ENCODE results near the gene TLE4.

Gene TLE4

DNA sequence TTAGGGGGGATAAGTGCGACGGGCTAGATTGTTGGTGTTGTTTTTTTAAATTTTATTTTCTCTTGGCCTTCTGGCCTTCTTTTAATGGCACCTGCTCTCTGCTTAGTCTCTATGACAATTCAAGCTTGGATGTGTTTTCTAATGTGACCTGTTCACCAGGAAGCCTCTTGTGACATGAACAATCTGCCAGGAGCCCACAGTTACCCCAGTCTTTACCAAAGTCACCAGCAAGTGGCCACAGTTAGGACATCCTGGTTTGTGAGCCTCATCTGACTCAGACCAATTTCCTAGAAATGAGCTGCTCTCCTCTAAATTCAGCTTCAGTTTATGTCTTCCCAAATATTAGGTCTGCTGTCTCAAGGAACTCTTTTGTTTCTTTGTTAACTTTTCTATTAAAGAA is 135.8 kb downstream of the TLE4 start:
- H3K9me3 ChIP-seq (ENCODE audit: control extremely low read depth in 1 of 5, control insufficient read depth in 4 of 5, insufficient read depth in 2 of 5, low read depth in 1 of 5, low read length in 4 of 5): no peaks in the 10 kb centered on the region
- POLR2A ChIA-PET: no interaction called here

DNA sequence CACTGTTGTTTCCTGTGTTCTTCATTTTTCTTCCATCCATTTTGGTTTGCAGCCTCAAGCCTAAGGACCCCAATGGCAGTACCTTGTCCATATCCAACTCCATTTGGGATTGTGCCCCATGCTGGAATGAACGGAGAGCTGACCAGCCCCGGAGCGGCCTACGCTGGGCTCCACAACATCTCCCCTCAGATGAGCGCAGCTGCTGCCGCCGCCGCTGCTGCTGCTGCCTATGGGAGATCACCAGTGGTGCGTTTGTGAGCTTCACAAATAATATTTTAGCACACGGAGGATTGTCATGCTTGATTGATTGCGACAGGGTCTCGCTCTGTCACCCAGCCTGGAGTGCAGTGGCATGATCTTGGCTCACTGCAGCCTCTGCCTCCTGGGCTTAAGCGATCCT is 136.8 kb downstream of the TLE4 start:
- no peaks in the 10 kb centered on the region for H3K4me1 ChIP-seq (ENCODE audit: control extremely low read depth in 1 of 4, control insufficient read depth in 4 of 4, insufficient read depth in 4 of 4, low read length in 3 of 4)
- H3K9me3 ChIP-seq (ENCODE audit: control extremely low read depth in 1 of 5, control insufficient read depth in 4 of 5, insufficient read depth in 2 of 5, low read depth in 1 of 5, low read length in 4 of 5): no peaks in the 10 kb centered on the region
- ChIA-PET CTCF (interaction anchor here (0.8 to 1.5 kb wide), 2 partner anchors 11 to 12 kb away, joined by 3 to 4 read pairs; no protein-coding TSS in a partner anchor), POLR2A (interaction anchor here (0.6 kb wide), 1 partner anchor 12 kb away, joined by 3 read pairs; no protein-coding TSS in a partner anchor)
- 91% methylated on average over 13 of the region's 13 CpGs for WGBS (ENCODE audit: insufficient coverage)
- H3K27me3 ChIP-seq (replicated peaks in 2 of 5; ENCODE audit: control insufficient read depth in 4 of 5, insufficient read depth in 5 of 5, low read length in 4 of 5): no peaks in the 10 kb centered on the region
- H3K4me3 ChIP-seq (ENCODE audit: control insufficient read depth in 1 of 7, extremely low read depth in 1 of 7, insufficient read depth in 4 of 7, low read depth in 2 of 7, low read length in 6 of 7): no peak overlapping the region
- no peak for DNase-seq
- no peak overlapping the region for H3K27ac ChIP-seq (ENCODE audit: insufficient read depth in 1 of 2, low read depth in 1 of 2, low read length in 2 of 2, poor library complexity in 1 of 2, severe bottlenecking in 2 of 2)
- H3K36me3 ChIP-seq (ENCODE audit: control insufficient read depth in 4 of 4, insufficient read depth in 4 of 4, low read length in 3 of 4): peaks cover 10 to 67% (median 39%) of the 10 kb centered on the region in 4 experiments

More for the DNA sequence above, 135.8 kb downstream of the TLE4 start:
- WGBS (ENCODE audit: insufficient coverage): no CpG with 5 or more reads among the region's 2 CpGs
- no peak overlapping the region for H3K27ac ChIP-seq (ENCODE audit: insufficient read depth in 1 of 2, low read depth in 1 of 2, low read length in 2 of 2, poor library complexity in 1 of 2, severe bottlenecking in 2 of 2)
- H3K4me3 ChIP-seq (ENCODE audit: control insufficient read depth in 1 of 7, extremely low read depth in 1 of 7, insufficient read depth in 4 of 7, low read depth in 2 of 7, low read length in 6 of 7): no peak overlapping the region
- H3K36me3 ChIP-seq (ENCODE audit: control insufficient read depth in 4 of 4, insufficient read depth in 4 of 4, low read length in 3 of 4): peaks cover 10 to 62% (median 36%) of the 10 kb centered on the region in 4 experiments
- no peaks in the 10 kb centered on the region for H3K27me3 ChIP-seq (replicated peaks in 2 of 5; ENCODE audit: control insufficient read depth in 4 of 5, insufficient read depth in 5 of 5, low read length in 4 of 5)
- H3K4me1 ChIP-seq (ENCODE audit: control extremely low read depth in 1 of 4, control insufficient read depth in 4 of 4, insufficient read depth in 4 of 4, low read length in 3 of 4): peaks cover 0 to under 1% (median 0%) of the 10 kb centered on the region in 4 experiments
- no peak for DNase-seq
- CTCF ChIA-PET: no interaction called here

DNA sequence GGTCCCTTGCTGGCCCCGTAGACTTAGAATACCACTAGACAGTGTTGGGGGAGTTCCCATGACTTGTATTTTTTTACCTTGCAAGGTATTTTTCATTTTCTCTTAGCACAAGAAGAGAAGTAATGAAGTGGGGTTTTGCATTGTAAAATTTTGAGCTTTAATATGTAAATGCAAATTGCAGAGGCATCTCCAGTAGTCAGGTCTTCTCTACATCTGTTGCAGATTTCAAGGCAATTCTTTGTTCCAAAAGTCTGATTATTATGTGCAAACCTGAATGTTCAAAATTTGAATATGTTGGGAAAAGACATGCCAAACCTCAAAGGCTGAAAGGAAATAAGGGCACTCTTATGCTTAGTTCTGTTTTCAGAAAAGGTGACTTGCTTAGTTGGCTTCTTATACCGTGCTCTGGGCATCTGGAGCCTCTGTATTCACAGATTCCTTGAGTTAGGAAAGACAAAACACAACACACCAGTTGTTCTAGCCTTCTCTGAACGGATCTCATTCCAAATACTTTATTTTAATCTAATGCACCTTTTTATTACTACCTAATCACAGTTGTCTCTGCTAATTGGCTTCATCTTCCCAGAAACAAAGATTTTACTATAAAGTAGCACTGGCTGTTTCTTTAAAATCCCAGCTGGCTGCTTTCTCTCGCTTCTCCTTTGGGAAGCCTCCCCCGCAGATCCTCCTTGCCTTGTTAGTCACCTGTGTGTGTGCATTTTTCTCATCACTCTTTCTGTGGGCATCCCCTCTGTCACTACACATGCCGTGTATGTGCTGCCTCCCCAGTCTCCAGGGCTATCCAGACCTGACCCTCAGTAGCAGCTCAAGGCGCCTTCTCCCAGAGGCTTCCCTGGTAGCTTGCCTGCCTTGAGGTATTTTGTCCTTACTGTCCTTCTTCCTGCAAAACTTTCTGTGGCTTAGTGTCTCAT is 138.2 kb downstream of the TLE4 start:
- 96% methylated on average over 6 of the region's 7 CpGs for WGBS (ENCODE audit: insufficient coverage)
- no peak for DNase-seq
- no peak overlapping the region for H3K27ac ChIP-seq (ENCODE audit: insufficient read depth in 1 of 2, low read depth in 1 of 2, low read length in 2 of 2, poor library complexity in 1 of 2, severe bottlenecking in 2 of 2)
- H3K36me3 ChIP-seq (ENCODE audit: control insufficient read depth in 4 of 4, insufficient read depth in 4 of 4, low read length in 3 of 4): peaks cover 10 to 77% (median 42%) of the 10 kb centered on the region in 4 experiments
- no peaks in the 10 kb centered on the region for H3K4me1 ChIP-seq (ENCODE audit: control extremely low read depth in 1 of 4, control insufficient read depth in 4 of 4, insufficient read depth in 4 of 4, low read length in 3 of 4)
- POLR2A ChIA-PET: no interaction called here
- H3K9me3 ChIP-seq (ENCODE audit: control extremely low read depth in 1 of 5, control insufficient read depth in 4 of 5, insufficient read depth in 2 of 5, low read depth in 1 of 5, low read length in 4 of 5): no peaks in the 10 kb centered on the region
- no peak overlapping the region for H3K4me3 ChIP-seq (ENCODE audit: control insufficient read depth in 1 of 7, extremely low read depth in 1 of 7, insufficient read depth in 4 of 7, low read depth in 2 of 7, low read length in 6 of 7)
- CTCF ChIA-PET: interaction anchor here (1.5 kb wide), 1 partner anchor 11 kb away, joined by 4 read pairs; no protein-coding TSS in a partner anchor
- H3K27me3 ChIP-seq (replicated peaks in 2 of 5; ENCODE audit: control insufficient read depth in 4 of 5, insufficient read depth in 5 of 5, low read length in 4 of 5): no peaks in the 10 kb centered on the region

DNA sequence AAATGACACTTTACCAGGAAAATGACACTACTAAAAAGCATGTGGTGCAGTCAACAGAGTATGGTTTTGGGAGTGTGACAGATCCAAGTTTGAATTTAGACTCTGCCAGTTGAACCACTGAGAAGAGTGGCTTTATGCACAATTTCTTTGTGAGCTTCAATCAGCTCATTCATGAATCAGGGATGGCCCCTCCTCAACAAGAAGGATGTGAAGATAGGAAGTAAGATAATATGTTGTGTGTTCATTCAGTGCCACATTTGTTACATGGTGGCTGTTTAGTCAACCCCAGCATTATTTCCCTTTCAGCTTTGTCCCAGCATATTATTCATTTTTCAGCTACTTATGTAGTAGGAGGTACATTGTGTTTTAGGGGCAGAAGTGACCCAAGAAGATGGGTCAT is 140.1 kb downstream of the TLE4 start:
- no peak for DNase-seq
- CTCF ChIA-PET: no interaction called here
- no peak overlapping the region for H3K4me3 ChIP-seq (ENCODE audit: control insufficient read depth in 1 of 7, extremely low read depth in 1 of 7, insufficient read depth in 4 of 7, low read depth in 2 of 7, low read length in 6 of 7)
- POLR2A ChIA-PET: no interaction called here
- H3K27ac ChIP-seq (ENCODE audit: insufficient read depth in 1 of 2, low read depth in 1 of 2, low read length in 2 of 2, poor library complexity in 1 of 2, severe bottlenecking in 2 of 2): no peak overlapping the region
- H3K9me3 ChIP-seq (ENCODE audit: control extremely low read depth in 1 of 5, control insufficient read depth in 4 of 5, insufficient read depth in 2 of 5, low read depth in 1 of 5, low read length in 4 of 5): peaks cover 0 to 2% (median 0%) of the 10 kb centered on the region in 5 experiments
- peaks cover 15 to 74% (median 45%) of the 10 kb centered on the region in 4 experiments for H3K36me3 ChIP-seq (ENCODE audit: control insufficient read depth in 4 of 4, insufficient read depth in 4 of 4, low read length in 3 of 4)
- H3K4me1 ChIP-seq (ENCODE audit: control extremely low read depth in 1 of 4, control insufficient read depth in 4 of 4, insufficient read depth in 4 of 4, low read length in 3 of 4): no peaks in the 10 kb centered on the region
- H3K27me3 ChIP-seq (replicated peaks in 2 of 5; ENCODE audit: control insufficient read depth in 4 of 5, insufficient read depth in 5 of 5, low read length in 4 of 5): no peaks in the 10 kb centered on the region

DNA sequence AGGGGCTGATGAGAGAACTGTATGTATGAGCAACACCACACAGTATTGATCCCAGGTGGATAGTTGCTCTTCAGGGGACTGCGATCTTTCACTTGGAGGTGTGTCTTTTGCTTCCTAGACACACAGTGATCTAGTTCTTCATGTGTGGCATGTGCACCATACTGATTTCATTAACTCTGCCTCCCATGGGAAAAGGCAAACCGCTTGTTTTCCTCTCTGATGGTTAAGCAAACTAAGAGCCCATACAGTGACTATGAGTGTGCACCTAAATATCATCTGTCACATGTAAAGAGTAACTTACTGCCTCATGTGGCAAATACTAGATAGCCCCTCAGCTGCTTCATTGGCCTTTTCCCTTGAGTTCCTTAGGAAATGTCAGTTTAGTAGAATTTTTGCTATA is 147.3 kb downstream of the TLE4 start:
- Histone ChIP-seq H3K27ac (ENCODE audit: insufficient read depth in 1 of 2, low read depth in 1 of 2, low read length in 2 of 2, poor library complexity in 1 of 2, severe bottlenecking in 2 of 2) (no peak overlapping the region), H3K36me3 (ENCODE audit: control insufficient read depth in 4 of 4, insufficient read depth in 4 of 4, low read length in 3 of 4) (peaks cover 23 to 90% (median 53%) of the 10 kb centered on the region in 4 experiments), H3K9me3 (ENCODE audit: control extremely low read depth in 1 of 5, control insufficient read depth in 4 of 5, insufficient read depth in 2 of 5, low read depth in 1 of 5, low read length in 4 of 5) (peaks cover 0 to 2% (median 0%) of the 10 kb centered on the region in 5 experiments), H3K27me3 (replicated peaks in 2 of 5; ENCODE audit: control insufficient read depth in 4 of 5, insufficient read depth in 5 of 5, low read length in 4 of 5) (no peaks in the 10 kb centered on the region), H3K4me3 (ENCODE audit: control insufficient read depth in 1 of 7, extremely low read depth in 1 of 7, insufficient read depth in 4 of 7, low read depth in 2 of 7, low read length in 6 of 7) (no peak overlapping the region), H3K4me1 (ENCODE audit: control extremely low read depth in 1 of 4, control insufficient read depth in 4 of 4, insufficient read depth in 4 of 4, low read length in 3 of 4) (no peaks in the 10 kb centered on the region)
- CTCF ChIA-PET: no interaction called here
- WGBS (ENCODE audit: insufficient coverage): 100% methylated on average over 1 of the region's 2 CpGs
- no peak for DNase-seq
- POLR2A ChIA-PET: no interaction called here

DNA sequence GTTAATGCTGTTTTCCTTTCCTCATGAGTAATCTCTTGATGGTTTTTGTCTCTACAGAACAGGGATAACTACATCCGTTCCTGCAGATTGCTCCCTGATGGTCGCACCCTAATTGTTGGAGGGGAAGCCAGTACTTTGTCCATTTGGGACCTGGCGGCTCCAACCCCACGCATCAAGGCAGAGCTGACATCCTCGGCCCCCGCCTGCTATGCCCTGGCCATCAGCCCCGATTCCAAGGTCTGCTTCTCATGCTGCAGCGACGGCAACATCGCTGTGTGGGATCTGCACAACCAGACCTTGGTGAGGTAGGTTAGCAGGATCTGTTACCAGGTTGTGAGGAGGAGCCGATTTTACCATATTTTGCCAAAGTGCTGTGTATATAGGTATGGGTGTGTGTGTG is 148.2 kb downstream of the TLE4 start:
- 100% methylated on average over 6 of the region's 11 CpGs for WGBS (ENCODE audit: insufficient coverage)

More for the DNA sequence above, 148.2 kb downstream of the TLE4 start:
- peaks cover 0 to 2% (median 0%) of the 10 kb centered on the region in 5 experiments for H3K9me3 ChIP-seq (ENCODE audit: control extremely low read depth in 1 of 5, control insufficient read depth in 4 of 5, insufficient read depth in 2 of 5, low read depth in 1 of 5, low read length in 4 of 5)
- peaks cover 30 to 92% (median 56%) of the 10 kb centered on the region in 4 experiments for H3K36me3 ChIP-seq (ENCODE audit: control insufficient read depth in 4 of 4, insufficient read depth in 4 of 4, low read length in 3 of 4)
- no peaks in the 10 kb centered on the region for H3K4me1 ChIP-seq (ENCODE audit: control extremely low read depth in 1 of 4, control insufficient read depth in 4 of 4, insufficient read depth in 4 of 4, low read length in 3 of 4)
- no peak overlapping the region for H3K4me3 ChIP-seq (ENCODE audit: control insufficient read depth in 1 of 7, extremely low read depth in 1 of 7, insufficient read depth in 4 of 7, low read depth in 2 of 7, low read length in 6 of 7)
- no peak overlapping the region for H3K27ac ChIP-seq (ENCODE audit: insufficient read depth in 1 of 2, low read depth in 1 of 2, low read length in 2 of 2, poor library complexity in 1 of 2, severe bottlenecking in 2 of 2)
- no peak for DNase-seq
- ChIA-PET POLR2A (no interaction called here), CTCF (no interaction called here)
- H3K27me3 ChIP-seq (replicated peaks in 2 of 5; ENCODE audit: control insufficient read depth in 4 of 5, insufficient read depth in 5 of 5, low read length in 4 of 5): no peaks in the 10 kb centered on the region
